H1 (cell line): ENCODE data around the gene MSTO1. TPM values are rescaled to one million over a fixed set of nuclear protein-coding genes. Genes with fewer than 3 reads are reported as not detected.

Experiments used
- FOSL1 ChIP-seq: IDR thresholded peaks from 2 replicates; pipeline ENCODE4 v1.6.1; 2011; ENCODE audit warnings: mild to moderate bottlenecking, low read depth, low read length, moderate library complexity; ENCODE audit not compliant: insufficient read depth
- GTF2F1 ChIP-seq: IDR thresholded peaks from 2 replicates; pipeline ENCODE4 v1.6.1; 2012; ENCODE audit warnings: low read depth, low read length, improper control_type of control experiment, borderline replicate concordance
- MAFK ChIP-seq: IDR thresholded peaks from 2 replicates; pipeline ENCODE4 v1.6.1; 2012; ENCODE audit warnings: low read depth, mild to moderate bottlenecking, improper control_type of control experiment, low read length
- SP4 ChIP-seq: IDR thresholded peaks from 2 replicates; pipeline ENCODE4 v1.6.1; 2012; ENCODE audit warnings: low read length, inconsistent platforms
- TEAD4 ChIP-seq: IDR thresholded peaks from 2 replicates; pipeline ENCODE4 v1.6.1; 2012; ENCODE audit warnings: low read depth, low read length, inconsistent platforms, mixed read lengths
- polyA plus RNA-seq, 7 experiments: library from polyadenylated mRNA; depleted of rRNA in 3 of 7; stranded (reverse) in 5 of 7; unstranded in 2 of 7; fragments of >200 nt in 5 of 7; fragments of 200-250 nt in 2 of 7; gene quantifications; 1 replicate in 5 of 7; 2 replicates in 1 of 7; 4 replicates in 1 of 7; pipeline versions ENCODE4 v1.2.1 to v1.2.3, GENCODE V29; 2011 to 2013; ENCODE audit warnings: missing spikeins in 2 of 7, mixed read lengths in 2 of 7
- total RNA-seq: library from RNA; stranded (reverse); fragmentation: NEBNext Ultra II Directional; extraction: Animal tissue kit (Norgen Biotek cat#: 25700); gene quantifications from 2 replicates; pipeline ENCODE4 v1.2.1, GENCODE V29; 2021

MSTO1 gene
- total and polyA plus RNA-seq, 2 of the 8 experiments (the other 6 are each of a cell fraction or from before 2014, with no cell fraction given) = 40.5 to 51.0 TPM

GRCh38 chr1:155646307-155646706 is 36.3 kb downstream of the MSTO1 start (continued):
- TF ChIP-seq FOSL1 = no peak
- TF ChIP-seq MAFK = no peak
- no peak for TF ChIP-seq TEAD4
- TF ChIP-seq GTF2F1 = no peak
- TF ChIP-seq SP4 = no peak
- TF ChIP-seq, all 59 proteins: peak for 0
